ENCODE data around the gene RUFY4. TPM values are rescaled to one million over a fixed set of nuclear protein-coding genes. Genes with fewer than 3 reads are reported as not detected.

Gene RUFY4
- total RNA-seq, 2 experiments from 2014 or later: not detected

- no peak for DNase-seq (ENCODE audit: low spot score)
- Histone ChIP-seq H3K9me2 (ENCODE audit: insufficient read depth, low read length) (no peaks in the 10 kb centered on the region), H3K4me1 (ENCODE audit: insufficient read depth, low read length, poor library complexity, severe bottlenecking) (no peaks in the 10 kb centered on the region), H3K4me2 (ENCODE audit: low read length) (no peak overlapping the region), H3K4me3 (ENCODE audit: low read depth, low read length, poor library complexity, severe bottlenecking) (no peak overlapping the region), H3K27ac (ENCODE audit: low read depth, low read length, poor library complexity, severe bottlenecking) (no peak overlapping the region), H4K20me1 (ENCODE audit: insufficient read depth, low read length) (no peaks in the 10 kb centered on the region), H3K36me3 (ENCODE audit: insufficient read depth, low read length) (no peaks in the 10 kb centered on the region), H2AFZ (ENCODE audit: low read length) (no peak overlapping the region), H3K79me2 (ENCODE audit: insufficient read depth, low read depth, low read length) (no peaks in the 10 kb centered on the region), H3K9me3 (ENCODE audit: low read length) (peaks cover 5% of the 10 kb centered on the region; the same call in 1 of the 2 replicates)
- intact Hi-C loops (cut with micrococcal nuclease; ENCODE audit: unreplicated experiment): no loop called here
- no TSS peak for BruUV-seq (replicated peaks)
- POLR2A ChIA-PET: interaction anchor here (0.6 kb wide), 1 partner anchor 10 kb away, joined by 3 read pairs; no protein-coding TSS in a partner anchor
- no peak for TF ChIP-seq EZH2phosphoT487 (IDR thresholded peaks at IDR 0.05; ENCODE audit: borderline replicate concordance, low read depth, low read length)
- no peak for TF ChIP-seq CTCF (conservative IDR thresholded peaks at IDR 0.05; ENCODE audit: low read length)
- CTCF ChIA-PET (ENCODE audit: unreplicated experiment): no interaction called here
Measured at GRCh38 chr2:218123986-218124385, 54.9 kb downstream of the RUFY4 start.

DNA sequence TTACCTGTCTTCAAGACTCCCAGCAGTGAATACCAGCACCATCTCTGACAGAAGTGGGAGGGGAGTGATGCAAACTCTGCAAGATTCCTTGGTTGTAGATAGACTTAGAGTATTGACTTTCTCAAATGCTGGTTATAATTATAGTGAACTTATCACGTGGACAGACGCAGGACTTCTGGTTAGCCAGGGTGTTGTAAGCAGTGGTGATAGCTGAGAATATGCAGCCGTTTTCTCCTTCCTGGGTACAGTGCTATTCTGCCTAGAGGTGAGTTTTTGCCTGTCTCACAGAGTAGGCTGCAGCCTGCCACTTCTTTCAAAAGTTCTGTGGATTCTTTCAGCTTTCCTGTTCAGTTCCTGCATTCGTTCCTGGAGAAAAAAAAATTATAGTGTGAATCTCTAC lies 56.0 kb downstream of the RUFY4 start:
- no peaks in the 10 kb centered on the region for H3K9me2 ChIP-seq (ENCODE audit: insufficient read depth, low read length)
- ChIA-PET CTCF (ENCODE audit: unreplicated experiment) (no interaction called here), POLR2A (no interaction called here)
- no TSS peak for BruUV-seq (replicated peaks)
- H3K4me3 ChIP-seq (ENCODE audit: low read depth, low read length, poor library complexity, severe bottlenecking): no peak overlapping the region
- H3K4me2 ChIP-seq (ENCODE audit: low read length): no peak overlapping the region
- no peak for DNase-seq (ENCODE audit: low spot score)
- H3K9me3 ChIP-seq (ENCODE audit: low read length): peaks cover 5% of the 10 kb centered on the region; the same call in 1 of the 2 replicates
- no peak overlapping the region for H2AFZ ChIP-seq (ENCODE audit: low read length)
- no peak for TF ChIP-seq EZH2phosphoT487 (IDR thresholded peaks at IDR 0.05; ENCODE audit: borderline replicate concordance, low read depth, low read length)
- TF ChIP-seq CTCF (conservative IDR thresholded peaks at IDR 0.05; ENCODE audit: low read length): no peak
- H3K27ac ChIP-seq (ENCODE audit: low read depth, low read length, poor library complexity, severe bottlenecking): no peak overlapping the region
- H3K36me3 ChIP-seq (ENCODE audit: insufficient read depth, low read length): no peaks in the 10 kb centered on the region
- intact Hi-C loops (cut with micrococcal nuclease; ENCODE audit: unreplicated experiment): no loop called here
- no peaks in the 10 kb centered on the region for H3K79me2 ChIP-seq (ENCODE audit: insufficient read depth, low read depth, low read length)
- no peaks in the 10 kb centered on the region for H3K4me1 ChIP-seq (ENCODE audit: insufficient read depth, low read length, poor library complexity, severe bottlenecking)
- no peaks in the 10 kb centered on the region for H4K20me1 ChIP-seq (ENCODE audit: insufficient read depth, low read length)

DNA sequence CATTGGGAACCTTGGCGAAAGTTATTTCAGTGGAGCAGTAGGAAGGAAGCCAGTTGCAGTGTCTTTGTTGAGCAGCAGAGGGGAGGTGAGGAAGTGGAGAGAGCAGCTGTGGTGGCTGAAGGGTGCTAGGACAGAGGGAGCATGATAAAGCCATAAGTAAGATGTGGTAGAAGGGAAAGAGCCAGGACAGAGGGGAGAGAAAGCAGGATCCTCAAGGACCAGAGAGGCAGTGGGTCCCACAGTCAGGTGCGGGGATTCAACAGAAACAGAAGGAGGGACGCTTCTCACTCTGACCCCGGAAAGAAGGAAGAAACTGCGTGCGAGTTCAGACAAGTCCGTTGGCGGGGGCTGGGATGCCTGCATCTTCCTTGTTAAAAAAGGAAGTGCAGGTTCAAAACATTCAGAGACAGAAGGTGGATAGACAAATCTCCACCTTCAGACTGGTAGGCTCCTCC lies 56.6 kb downstream of the RUFY4 start, which contains the start of gene CXCR2:
Gene CXCR2 (plus strand): TSS at position 403 of the 455 bp plus-strand sequence. CDS start 8,774 bp downstream, outside the sequence.
- no peaks in the 10 kb centered on the region for H3K79me2 ChIP-seq (ENCODE audit: insufficient read depth, low read depth, low read length)
- H3K4me1 ChIP-seq (ENCODE audit: insufficient read depth, low read length, poor library complexity, severe bottlenecking): no peaks in the 10 kb centered on the region
- H3K4me3 ChIP-seq (ENCODE audit: low read depth, low read length, poor library complexity, severe bottlenecking): no peak within 1 kb of the TSS
- no peak within 1 kb of the TSS for H3K27ac ChIP-seq (ENCODE audit: low read depth, low read length, poor library complexity, severe bottlenecking)
- intact Hi-C loops (cut with micrococcal nuclease; ENCODE audit: unreplicated experiment): no loop called here
- no peaks in the 10 kb centered on the region for H3K36me3 ChIP-seq (ENCODE audit: insufficient read depth, low read length)
- H3K4me2 ChIP-seq (ENCODE audit: low read length): no peak within 1 kb of the TSS
- POLR2A ChIA-PET: no interaction called here
- H2AFZ ChIP-seq (ENCODE audit: low read length): no peak within 1 kb of the TSS
- no peaks in the 10 kb centered on the region for H3K9me2 ChIP-seq (ENCODE audit: insufficient read depth, low read length)
- no peak for TF ChIP-seq CTCF (conservative IDR thresholded peaks at IDR 0.05; ENCODE audit: low read length)
- TF ChIP-seq EZH2phosphoT487 (IDR thresholded peaks at IDR 0.05; ENCODE audit: borderline replicate concordance, low read depth, low read length): no peak
- DNase-seq (ENCODE audit: low spot score): no peak
- H3K9me3 ChIP-seq (ENCODE audit: low read length): peaks cover 5% of the 10 kb centered on the region; the same call in 1 of the 2 replicates
- H4K20me1 ChIP-seq (ENCODE audit: insufficient read depth, low read length): no peaks in the 10 kb centered on the region
- CTCF ChIA-PET (ENCODE audit: unreplicated experiment): no interaction called here
- no TSS peak for BruUV-seq (replicated peaks)

Data from OCI-LY7 (cell line).